Measurements from ENCODE around the gene SYNRG. TPM values are rescaled to one million over a fixed set of nuclear protein-coding genes. Genes with fewer than 3 reads are reported as not detected.
"Not testable (repeated sequence)": the region's sequence is repeated elsewhere in the genome, so short reads cannot be mapped to it uniquely, and the experiment has no call there.

SYNRG gene
- polyA plus RNA-seq = 1 to 10 TPM; 6.3 to 10.0 (median 9.4) TPM

- H3K27ac ChIP-seq (ENCODE audit: low read depth, low read length) = no peak within 1 kb of the TSS
- WGBS, 3 donors = 1 to 3% (median 2%) methylated on average over 52 to 60 of the region's 60 CpGs
Measured at GRCh38 chr17:37609170-37610040, at the start of gene SYNRG. TSS of gene SYNRG (minus strand) at chr17:37609418. CDS start at chr17:37609355, 63 bp downstream.

GRCh38 chr17:37657202-37657601, 48.0 kb upstream of the SYNRG start:
- H3K27ac ChIP-seq (ENCODE audit: low read depth, low read length) = no peak overlapping the region
- WGBS, 3 donors = 61 to 83% (median 62%) methylated on average over 1 of the region's 1 CpG

GRCh38 chr17:37651849-37652248, 42.6 kb upstream of the SYNRG start:
- H3K27ac ChIP-seq (ENCODE audit: low read depth, low read length) = no peak overlapping the region
- 67 to 74% (median 68%) methylated on average over 2 of the region's 2 CpGs for WGBS, 3 donors

- 49 to 64% (median 60%) methylated on average over 6 of the region's 6 CpGs for WGBS, 3 donors
Measured at GRCh38 chr17:37650419-37651003, 41.3 kb upstream of the SYNRG start.

GRCh38 chr17:37648555-37648954, 39.3 kb upstream of the SYNRG start:
- WGBS, 3 donors = 42 to 57% (median 43%) methylated on average over 2 of the region's 2 CpGs
- H3K27ac ChIP-seq (ENCODE audit: low read depth, low read length) = no peak overlapping the region

More at GRCh38 chr17:37650419-37651003, 41.3 kb upstream of the SYNRG start:
- H3K27ac ChIP-seq (ENCODE audit: low read depth, low read length) = no peak overlapping the region

GRCh38 chr17:37647856-37648255, 38.6 kb upstream of the SYNRG start:
- H3K27ac ChIP-seq (ENCODE audit: low read depth, low read length) = no peak overlapping the region
- 71 to 84% (median 80%) methylated on average over 1 of the region's 1 CpG for WGBS, 3 donors

GRCh38 chr17:37643869-37644268, 34.7 kb upstream of the SYNRG start:
- no peak overlapping the region for H3K27ac ChIP-seq (ENCODE audit: low read depth, low read length)
- WGBS, 3 donors = 6 to 29% (median 21%) methylated on average over 3 of the region's 3 CpGs

- no peak within 1 kb of the TSS for H3K27ac ChIP-seq (ENCODE audit: low read depth, low read length)
- 0% methylated on average over 43 of the region's 43 CpGs for WGBS, 3 donors
Measured at GRCh38 chr17:37643118-37643766, 34.0 kb upstream of the SYNRG start, which contains the start of gene DDX52. TSS of gene DDX52 (minus strand) at chr17:37643446. CDS start at chr17:37643420, 26 bp downstream.

- 1 to 2% (median 1%) methylated on average over 7 of the region's 7 CpGs for WGBS, 3 donors
Measured at GRCh38 chr17:37642681-37643080, 33.5 kb upstream of the SYNRG start.

GRCh38 chr17:37640015-37640414, 30.8 kb upstream of the SYNRG start:
- no peak overlapping the region for H3K27ac ChIP-seq (ENCODE audit: low read depth, low read length)

More at GRCh38 chr17:37642681-37643080, 33.5 kb upstream of the SYNRG start:
- no peak overlapping the region for H3K27ac ChIP-seq (ENCODE audit: low read depth, low read length)

- no peak overlapping the region for H3K27ac ChIP-seq (ENCODE audit: low read depth, low read length)
Measured at GRCh38 chr17:37637956-37638355, 28.7 kb upstream of the SYNRG start.

GRCh38 chr17:37616430-37616829, 7.2 kb upstream of the SYNRG start:
- 91 to 97% (median 92%) methylated on average over 6 of the region's 6 CpGs for WGBS, 3 donors
- not testable (repeated sequence) for H3K27ac ChIP-seq (ENCODE audit: low read depth, low read length)

GRCh38 chr17:37614823-37615222, 5.6 kb upstream of the SYNRG start:
- WGBS, 3 donors = 76 to 97% (median 96%) methylated on average over 2 of the region's 2 CpGs

GRCh38 chr17:37614391-37614790, 5.2 kb upstream of the SYNRG start:
- WGBS, 3 donors = 90 to 93% (median 92%) methylated on average over 5 of the region's 5 CpGs
- H3K27ac ChIP-seq (ENCODE audit: low read depth, low read length) = no peak overlapping the region

More at GRCh38 chr17:37614823-37615222, 5.6 kb upstream of the SYNRG start:
- no peak overlapping the region for H3K27ac ChIP-seq (ENCODE audit: low read depth, low read length)

- 90 to 94% (median 92%) methylated on average over 1 of the region's 1 CpG for WGBS, 3 donors
- H3K27ac ChIP-seq (ENCODE audit: low read depth, low read length) = no peak overlapping the region
Measured at GRCh38 chr17:37610971-37611370, 1.8 kb upstream of the SYNRG start.

GRCh38 chr17:37610041-37610420, 813 bp upstream of the SYNRG start:
- H3K27ac ChIP-seq (ENCODE audit: low read depth, low read length) = not testable (repeated sequence)
- whole genome bisulfite sequencing, 3 donors = 86 to 91% (median 90%) methylated on average over 5 of the region's 5 CpGs

GRCh38 chr17:37608351-37609169, 658 bp downstream of the SYNRG start:
- WGBS, 3 donors = 0 to 1% (median 1%) methylated on average over 25 to 26 of the region's 26 CpGs

GRCh38 chr17:37607637-37608331, 1.4 kb downstream of the SYNRG start:
- 63 to 73% (median 68%) methylated on average over 26 of the region's 26 CpGs for WGBS, 3 donors
- no peak overlapping the region for H3K27ac ChIP-seq (ENCODE audit: low read depth, low read length)

More at GRCh38 chr17:37608351-37609169, 658 bp downstream of the SYNRG start:
- no peak overlapping the region for H3K27ac ChIP-seq (ENCODE audit: low read depth, low read length)

Measured in adipose tissue (tissue), 3 donors.